BJ (cell line): ENCODE measurements around the gene CHRNA10. TPM values are rescaled to one million over a fixed set of nuclear protein-coding genes. Genes with fewer than 3 reads are reported as not detected.

ENCODE experiments used
- CTCF ChIA-PET: fragments of 350-600 bp; formaldehyde crosslinking; extraction: SDS; loops from one replicate; lab custom pipeline; 2021; ENCODE audit warnings: antibody characterized with exemption, inconsistent platforms; lab: Yijun Ruan, JAX
- POLR2A ChIA-PET: fragments of 300-600 bp; sonication (Branson Sonifier 250); formaldehyde crosslinking; extraction: SDS; loops from one replicate; lab custom pipeline; 2021; ENCODE audit warnings: antibody characterized with exemption; lab: Charles Lee
- DNase-seq: peaks from one replicate; pipeline ENCODE4 v3.0.0-alpha.2; 2011; ENCODE audit warnings: low read depth
- H3K27me3 ChIP-seq: 2 replicates; pipeline ENCODE4 v1.6.0; 2011; ENCODE audit warnings: low read length; ENCODE audit not compliant: control insufficient read depth, insufficient read depth
- H3K36me3 ChIP-seq: 2 replicates; pipeline ENCODE4 v1.5.1; 2011; ENCODE audit warnings: low read length; ENCODE audit not compliant: control insufficient read depth, insufficient read depth
- H3K4me3 ChIP-seq: 2 replicates; pipeline ENCODE4 v1.5.1; 2011; ENCODE audit warnings: low read depth, mild to moderate bottlenecking, control low read depth, low read length
- CTCF ChIP-seq: IDR thresholded peaks from 2 replicates; pipeline ENCODE4 v1.5.1; 2011; ENCODE audit warnings: low read depth, mild to moderate bottlenecking, control low read depth, inconsistent platforms, low read length, moderate library complexity; ENCODE audit not compliant: insufficient read depth
- polyA plus RNA-seq: library from polyadenylated mRNA; depleted of rRNA; stranded (reverse); fragments of >200 nt; gene quantifications from 2 replicates; pipeline ENCODE4 v1.2.3, GENCODE V29; 2011; rRNA removed
- small RNA-seq: library from RNA; depleted of rRNA; stranded (forward); fragments of <200 nt; gene quantifications from one replicate; pipeline ENCODE3, GENCODE V24; 2012; ENCODE audit warnings: low replicate concordance, low read depth; ENCODE audit not compliant: insufficient read length

Gene CHRNA10
- polyA plus RNA-seq, 1 experiment, result 0.63 TPM

- CTCF ChIA-PET, result interaction anchor here (2.7 kb wide), 1 partner anchor 192 kb away, joined by 11 read pairs; the partner anchor contains the start of gene PGAP2
These were observed 55.2 kb downstream of the CHRNA10 start for GRCh38 chr11:3615998-3616397.

More at GRCh38 chr11:3615998-3616397, 55.2 kb downstream of the CHRNA10 start:
- Histone ChIP-seq H3K27me3 (no peaks in the 10 kb centered on the region), H3K4me3 (no peak overlapping the region), H3K36me3 (no peaks in the 10 kb centered on the region)
- POLR2A ChIA-PET, result no interaction called here
- no peak for DNase-seq
- TF ChIP-seq CTCF, result no peak

Small RNA genes lying within 50 kb of the gene (small RNA-seq; reads per million reads assigned to genes)
- gene RF00019, result not detected
- gene RNU6-1143P, result not detected

Other genes starting within 250 kb of the CHRNA10 start
- 0.28 and 0.38 TPM in 2 replicates for gene ART5, start 29.4 kb downstream of the CHRNA10 start, polyA plus RNA-seq
- gene ART1, start 26.3 kb downstream of the CHRNA10 start, polyA plus RNA-seq, result not detected in 2 replicates
- gene NUP98, start 126.2 kb upstream of the CHRNA10 start, polyA plus RNA-seq, result 103 and 145 TPM in 2 replicates
- gene PGAP2, start 137.2 kb upstream of the CHRNA10 start, polyA plus RNA-seq, result 22.3 and 34.9 TPM in 2 replicates
- 61.2 and 96.8 TPM in 2 replicates for gene RHOG, start 169.6 kb upstream of the CHRNA10 start, polyA plus RNA-seq
- gene STIM1, start 184.3 kb upstream of the CHRNA10 start, polyA plus RNA-seq, result 24.4 and 54.6 TPM in 2 replicates